T-helper 2 cell (primary cell): ENCODE data around the gene TMEM219.
"Not testable (repeated sequence)": the region's sequence is repeated elsewhere in the genome, so short reads cannot be mapped to it uniquely, and the experiment has no call there.

Experiments
- DNase-seq, 5 experiments: peaks; one replicate each; pipeline versions ENCODE4 v3.0.0 to v3.0.0-alpha.2; 2012 to 2022
- total RNA-seq, 2 donors: gene quantifications; one replicate each; lab custom pipeline; 2026; lab: John Stamatoyannopoulos, UW

Gene TMEM219
- total RNA-seq: 30.2 to 35.4 reads per million in 2 donors

- DNase-seq: peak; percentile 88 to 93 (median 90)
These were observed at the start of gene TMEM219 for GRCh38 chr16:29961479-29962343. TMEM219 (plus strand) TSS chr16:29962079; CDS start chr16:29963144, 1,065 bp downstream.

GRCh38 chr16:29912087-29912486, 49.8 kb upstream of the TMEM219 start:
- no peak for DNase-seq

- no peak for DNase-seq
These were observed 48.4 kb upstream of the TMEM219 start for GRCh38 chr16:29913514-29913913.

- DNase-seq: no peak
These were observed 46.2 kb upstream of the TMEM219 start for GRCh38 chr16:29915590-29916247.

GRCh38 chr16:29916979-29917378, 44.9 kb upstream of the TMEM219 start:
- no peak for DNase-seq

- no peak for DNase-seq
These were observed 41.4 kb upstream of the TMEM219 start for GRCh38 chr16:29920288-29921033.

- DNase-seq: no peak
These were observed 40.9 kb upstream of the TMEM219 start for GRCh38 chr16:29921034-29921385.

- no peak for DNase-seq
These were observed 39.6 kb upstream of the TMEM219 start for GRCh38 chr16:29922326-29922725.

GRCh38 chr16:29922986-29923501, 38.8 kb upstream of the TMEM219 start:
- DNase-seq: no peak

- peak in 1 of 5 experiments; percentile 13 for DNase-seq
These were observed 36.6 kb upstream of the TMEM219 start for GRCh38 chr16:29925105-29925756.

GRCh38 chr16:29925781-29926710, 35.8 kb upstream of the TMEM219 start, which contains the start of gene KCTD13:
KCTD13 (minus strand) TSS chr16:29926226; CDS start chr16:29926033, 193 bp downstream.
- peak; percentile 77 to 87 (median 82) for DNase-seq

GRCh38 chr16:29926711-29927052, 35.2 kb upstream of the TMEM219 start:
- no peak for DNase-seq

GRCh38 chr16:29927070-29927905, 34.6 kb upstream of the TMEM219 start:
- DNase-seq: no peak

- not testable (repeated sequence) for DNase-seq
These were observed 30.1 kb upstream of the TMEM219 start for GRCh38 chr16:29931750-29932149.

GRCh38 chr16:29940656-29941055, 21.2 kb upstream of the TMEM219 start:
- DNase-seq: no peak

GRCh38 chr16:29943846-29944799, 17.8 kb upstream of the TMEM219 start:
- DNase-seq: no peak

- DNase-seq: no peak
These were observed 14.0 kb upstream of the TMEM219 start for GRCh38 chr16:29947897-29948296.

GRCh38 chr16:29950806-29951461, 10.9 kb upstream of the TMEM219 start:
- DNase-seq: no peak
